Osteoblast (primary cell): Measurements from ENCODE around the gene EEF1A1. TPM values are rescaled to one million over a fixed set of nuclear protein-coding genes. Genes with fewer than 3 reads are reported as not detected.
"Not testable (repeated sequence)": the region's sequence is repeated elsewhere in the genome, so short reads cannot be mapped to it uniquely, and the experiment has no call there.

Experiments used
- DNase-seq: peaks from one replicate; pipeline ENCODE4 v3.0.0; 2011; ENCODE audit warnings: low spot score, mixed read lengths; ENCODE audit not compliant: insufficient read length; ENCODE audit errors: missing footprints
- H2AFZ ChIP-seq: 2 replicates; pipeline ENCODE4 v1.6.0; 2011; ENCODE audit warnings: mild to moderate bottlenecking, low read length
- H3K27ac ChIP-seq: 2 replicates; pipeline ENCODE4 v1.5.1; 2011; ENCODE audit warnings: mild to moderate bottlenecking, low read depth, low read length, moderate library complexity
- H3K27me3 ChIP-seq: 2 replicates; pipeline ENCODE4 v1.6.0; 2012; ENCODE audit warnings: mild to moderate bottlenecking, control low read depth, inconsistent platforms, low read length, moderate library complexity; ENCODE audit not compliant: insufficient read depth
- H3K36me3 ChIP-seq: 2 replicates; pipeline ENCODE4 v1.5.1; 2011; ENCODE audit warnings: mild to moderate bottlenecking, low read length, control low read depth, moderate library complexity; ENCODE audit not compliant: insufficient read depth
- H3K4me1 ChIP-seq: 2 replicates; pipeline ENCODE4 v1.5.1; 2011; ENCODE audit warnings: mild to moderate bottlenecking, low read length, control low read depth, moderate library complexity; ENCODE audit not compliant: insufficient read depth
- H3K4me2 ChIP-seq: 2 replicates; pipeline ENCODE4 v1.6.0; 2011; ENCODE audit warnings: mild to moderate bottlenecking, low read length; ENCODE audit not compliant: insufficient read depth
- H3K4me3 ChIP-seq: fragments of 200-600 bp; sonication (generic); 3 replicates; pipeline ENCODE4 v1.5.1; 2012; ENCODE audit warnings: mild to moderate bottlenecking, low read length, inconsistent platforms; ENCODE audit not compliant: insufficient read depth
- H3K79me2 ChIP-seq: 2 replicates; pipeline ENCODE4 v1.6.0; 2012; ENCODE audit warnings: mild to moderate bottlenecking, low read length, control low read depth, inconsistent platforms; ENCODE audit not compliant: insufficient read depth
- H3K9me3 ChIP-seq: 2 replicates; pipeline ENCODE4 v1.5.1; 2011; ENCODE audit warnings: low read depth, low read length, control low read depth
- H4K20me1 ChIP-seq: 2 replicates; pipeline ENCODE4 v1.6.0; 2012; ENCODE audit warnings: mild to moderate bottlenecking, low read length, control low read depth; ENCODE audit not compliant: insufficient read depth
- total RNA-seq: library from RNA; depleted of rRNA; stranded (reverse); fragments of >200 nt; gene quantifications from 2 replicates; pipeline ENCODE4 v1.2.3, GENCODE V29; 2012
- TF ChIP-seq, protein P1 (sequence below): IDR thresholded peaks from 2 replicates; pipeline ENCODE4 v1.5.1; 2011; ENCODE audit warnings: mild to moderate bottlenecking, low read depth, low read length, moderate library complexity; ENCODE audit errors: extremely low read depth

EEF1A1 gene
- total RNA-seq, 1 donor = 19,513 TPM

DNA sequence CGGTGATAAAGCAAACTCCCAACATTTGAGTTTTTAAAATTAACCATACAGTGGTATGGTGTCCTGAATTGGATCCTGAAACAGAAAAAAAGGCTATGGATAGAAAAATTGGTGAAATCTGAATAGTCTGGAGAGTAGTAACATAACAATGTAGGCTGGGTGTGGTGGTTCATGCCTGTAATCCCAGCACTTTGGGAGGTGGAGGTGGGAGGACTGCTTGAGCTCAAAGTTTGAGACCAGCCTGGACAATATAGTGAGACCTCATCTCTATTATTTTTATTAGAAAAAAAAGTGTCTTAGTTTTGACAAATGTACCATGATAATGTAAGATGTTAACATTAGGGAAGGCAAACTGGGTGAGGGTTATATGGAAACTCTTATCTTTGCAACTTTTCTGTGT, 11.0 kb downstream of the EEF1A1 start:
- TF ChIP-seq, protein P1, sequence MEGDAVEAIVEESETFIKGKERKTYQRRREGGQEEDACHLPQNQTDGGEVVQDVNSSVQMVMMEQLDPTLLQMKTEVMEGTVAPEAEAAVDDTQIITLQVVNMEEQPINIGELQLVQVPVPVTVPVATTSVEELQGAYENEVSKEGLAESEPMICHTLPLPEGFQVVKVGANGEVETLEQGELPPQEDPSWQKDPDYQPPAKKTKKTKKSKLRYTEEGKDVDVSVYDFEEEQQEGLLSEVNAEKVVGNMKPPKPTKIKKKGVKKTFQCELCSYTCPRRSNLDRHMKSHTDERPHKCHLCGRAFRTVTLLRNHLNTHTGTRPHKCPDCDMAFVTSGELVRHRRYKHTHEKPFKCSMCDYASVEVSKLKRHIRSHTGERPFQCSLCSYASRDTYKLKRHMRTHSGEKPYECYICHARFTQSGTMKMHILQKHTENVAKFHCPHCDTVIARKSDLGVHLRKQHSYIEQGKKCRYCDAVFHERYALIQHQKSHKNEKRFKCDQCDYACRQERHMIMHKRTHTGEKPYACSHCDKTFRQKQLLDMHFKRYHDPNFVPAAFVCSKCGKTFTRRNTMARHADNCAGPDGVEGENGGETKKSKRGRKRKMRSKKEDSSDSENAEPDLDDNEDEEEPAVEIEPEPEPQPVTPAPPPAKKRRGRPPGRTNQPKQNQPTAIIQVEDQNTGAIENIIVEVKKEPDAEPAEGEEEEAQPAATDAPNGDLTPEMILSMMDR = no peak
- no peak overlapping the region for H2AFZ ChIP-seq
- peaks cover 2% of the 10 kb centered on the region for H3K36me3 ChIP-seq
- H3K79me2 ChIP-seq = no peaks in the 10 kb centered on the region
- no peaks in the 10 kb centered on the region for H3K4me1 ChIP-seq
- peaks cover 12% of the 10 kb centered on the region for H4K20me1 ChIP-seq
- H3K4me2 ChIP-seq = no peak overlapping the region
- H3K27ac ChIP-seq = no peak overlapping the region
- H3K9me3 ChIP-seq = no peaks in the 10 kb centered on the region
- no peaks in the 10 kb centered on the region for H3K27me3 ChIP-seq
- DNase-seq = peak; percentile 55
- no peak overlapping the region for H3K4me3 ChIP-seq

DNA sequence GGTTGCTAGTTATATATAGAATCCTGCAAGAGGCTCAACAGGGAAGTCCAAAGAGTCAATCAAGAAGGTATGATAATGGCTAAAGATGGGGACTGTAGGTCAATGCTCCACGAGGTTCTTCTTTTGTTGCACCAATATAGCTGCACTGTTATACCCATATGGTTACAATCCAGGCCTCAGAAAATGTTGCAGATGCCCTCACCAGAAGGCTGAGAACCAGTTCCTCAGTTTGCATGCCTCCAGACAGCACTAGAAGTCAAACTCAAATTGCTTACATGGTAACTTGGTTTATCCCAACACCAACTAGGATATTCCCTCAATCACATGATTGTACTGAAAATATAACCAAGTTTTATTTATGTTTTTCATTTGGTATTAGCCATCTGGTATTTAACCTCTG, 12.1 kb downstream of the EEF1A1 start:
- Histone ChIP-seq H3K36me3 (peaks cover 5% of the 10 kb centered on the region), H3K79me2 (no peaks in the 10 kb centered on the region), H3K27ac (no peak overlapping the region), H2AFZ (no peak overlapping the region), H3K4me3 (no peak overlapping the region), H3K9me3 (no peaks in the 10 kb centered on the region), H3K4me1 (no peaks in the 10 kb centered on the region), H3K27me3 (no peaks in the 10 kb centered on the region), H4K20me1 (peaks cover 5% of the 10 kb centered on the region), H3K4me2 (no peak overlapping the region)
- TF ChIP-seq, protein P1 = no peak
- peak; percentile 49 for DNase-seq

DNA sequence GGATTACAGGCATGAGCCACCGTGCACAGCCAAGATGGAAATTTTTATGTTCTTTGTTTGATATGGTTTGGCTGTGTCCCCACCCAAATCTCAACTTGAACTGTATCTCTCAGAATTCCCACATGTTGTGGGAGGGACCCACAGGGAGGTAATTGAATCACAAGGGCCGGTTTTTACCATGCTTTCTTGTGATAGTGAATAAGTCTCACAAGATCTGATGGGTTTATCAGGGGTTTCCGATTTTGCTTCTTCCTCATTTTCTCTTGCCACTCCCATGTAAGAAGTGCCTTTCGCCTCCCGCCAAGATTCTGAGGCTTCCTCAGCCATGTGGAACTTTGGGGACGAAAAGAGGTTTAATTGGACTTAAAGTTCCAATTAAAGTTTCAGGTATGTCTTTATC, 14.6 kb downstream of the EEF1A1 start:
- Histone ChIP-seq H3K4me3 (no peak overlapping the region), H3K27me3 (no peaks in the 10 kb centered on the region), H3K27ac (no peak overlapping the region), H3K4me2 (no peak overlapping the region), H4K20me1 (no peaks in the 10 kb centered on the region), H3K4me1 (no peaks in the 10 kb centered on the region), H3K36me3 (peaks cover 11% of the 10 kb centered on the region), H2AFZ (no peak overlapping the region), H3K79me2 (no peaks in the 10 kb centered on the region), H3K9me3 (no peaks in the 10 kb centered on the region)
- DNase-seq = no peak
- TF ChIP-seq, protein P1 = no peak

DNA sequence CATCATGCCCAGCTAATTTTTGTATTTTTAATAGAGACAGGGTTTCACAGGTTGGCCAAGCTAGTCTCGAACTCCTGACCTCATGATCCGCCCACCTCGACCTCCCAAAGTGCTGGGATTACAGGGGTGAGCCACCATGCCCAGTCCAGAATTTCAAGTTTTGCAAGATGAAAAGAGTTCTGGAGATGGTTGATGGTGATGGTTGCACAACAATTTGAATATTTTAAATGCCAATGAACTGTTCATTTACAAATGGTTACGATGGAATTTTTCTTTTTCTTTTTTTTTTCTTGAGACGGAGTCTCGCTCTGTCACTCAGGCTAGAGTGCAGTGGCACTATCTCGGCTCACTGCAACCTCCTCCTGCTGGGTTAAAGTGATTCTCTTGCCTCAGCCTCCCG, 15.1 kb downstream of the EEF1A1 start:
- not testable (repeated sequence) for H3K27me3 ChIP-seq, H3K4me2 ChIP-seq, H3K79me2 ChIP-seq, H3K27ac ChIP-seq, H4K20me1 ChIP-seq, H2AFZ ChIP-seq, H3K4me3 ChIP-seq, DNase-seq, H3K9me3 ChIP-seq, H3K4me1 ChIP-seq
- peaks cover 17% of the 10 kb centered on the region for H3K36me3 ChIP-seq
